ENCODE measurements around the gene ASPG. TPM values are rescaled to one million over a fixed set of nuclear protein-coding genes. Genes with fewer than 3 reads are reported as not detected.

The ASPG gene
- polyA plus RNA-seq, 1 experiment = not detected

DNA sequence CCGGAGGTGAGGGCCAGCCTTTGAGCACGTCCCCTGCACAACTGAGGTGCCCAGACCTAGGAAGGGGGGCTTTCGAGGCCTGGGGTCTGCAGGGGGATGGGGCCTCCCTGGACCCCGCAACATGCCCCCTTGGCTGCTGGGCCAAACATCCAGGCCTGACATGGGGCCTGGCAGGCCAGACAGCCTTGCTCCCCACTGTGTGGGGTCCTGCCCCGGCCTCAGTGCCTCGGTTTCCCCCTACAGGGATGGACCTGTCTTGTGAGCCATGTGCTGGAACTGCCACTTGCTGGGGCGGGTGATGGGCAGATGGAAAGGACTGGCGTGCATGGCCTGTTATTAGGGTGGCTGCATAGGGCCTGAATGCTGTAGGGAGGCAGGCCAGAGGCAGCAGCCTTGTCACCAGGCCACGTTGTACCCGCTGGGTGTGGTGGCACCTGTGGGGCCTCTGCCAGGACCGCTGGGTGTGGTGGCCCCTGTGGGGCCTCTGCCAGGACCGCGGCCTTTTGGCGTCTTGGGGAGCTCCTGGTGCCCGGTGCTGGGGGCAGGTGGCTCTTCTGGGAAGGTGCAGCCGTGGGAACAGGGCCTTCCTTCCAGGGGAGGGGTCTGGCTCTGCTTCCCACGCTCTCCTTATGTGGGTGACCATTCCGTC is 20.4 kb downstream of the ASPG start:
- H3K4me3 ChIP-seq (ENCODE audit: low read depth, low read length) = no peak overlapping the region
- H3K27me3 ChIP-seq (ENCODE audit: control insufficient read depth, insufficient read depth, low read length) = no peaks in the 10 kb centered on the region
- ChIA-PET POLR2A (no interaction called here), CTCF (no interaction called here)
- H3K9me3 ChIP-seq (ENCODE audit: control insufficient read depth, insufficient read depth, low read length) = no peaks in the 10 kb centered on the region; the same call in 1 of the 2 replicates
- no peak for DNase-seq (ENCODE audit: low read depth, low spot score)
- no peak overlapping the region for H3K27ac ChIP-seq (ENCODE audit: low read depth, low read length)
- TF ChIP-seq, protein P1, sequence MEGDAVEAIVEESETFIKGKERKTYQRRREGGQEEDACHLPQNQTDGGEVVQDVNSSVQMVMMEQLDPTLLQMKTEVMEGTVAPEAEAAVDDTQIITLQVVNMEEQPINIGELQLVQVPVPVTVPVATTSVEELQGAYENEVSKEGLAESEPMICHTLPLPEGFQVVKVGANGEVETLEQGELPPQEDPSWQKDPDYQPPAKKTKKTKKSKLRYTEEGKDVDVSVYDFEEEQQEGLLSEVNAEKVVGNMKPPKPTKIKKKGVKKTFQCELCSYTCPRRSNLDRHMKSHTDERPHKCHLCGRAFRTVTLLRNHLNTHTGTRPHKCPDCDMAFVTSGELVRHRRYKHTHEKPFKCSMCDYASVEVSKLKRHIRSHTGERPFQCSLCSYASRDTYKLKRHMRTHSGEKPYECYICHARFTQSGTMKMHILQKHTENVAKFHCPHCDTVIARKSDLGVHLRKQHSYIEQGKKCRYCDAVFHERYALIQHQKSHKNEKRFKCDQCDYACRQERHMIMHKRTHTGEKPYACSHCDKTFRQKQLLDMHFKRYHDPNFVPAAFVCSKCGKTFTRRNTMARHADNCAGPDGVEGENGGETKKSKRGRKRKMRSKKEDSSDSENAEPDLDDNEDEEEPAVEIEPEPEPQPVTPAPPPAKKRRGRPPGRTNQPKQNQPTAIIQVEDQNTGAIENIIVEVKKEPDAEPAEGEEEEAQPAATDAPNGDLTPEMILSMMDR (IDR thresholded peaks at IDR 0.05; ENCODE audit: low read depth, low read length) = no peak

DNA sequence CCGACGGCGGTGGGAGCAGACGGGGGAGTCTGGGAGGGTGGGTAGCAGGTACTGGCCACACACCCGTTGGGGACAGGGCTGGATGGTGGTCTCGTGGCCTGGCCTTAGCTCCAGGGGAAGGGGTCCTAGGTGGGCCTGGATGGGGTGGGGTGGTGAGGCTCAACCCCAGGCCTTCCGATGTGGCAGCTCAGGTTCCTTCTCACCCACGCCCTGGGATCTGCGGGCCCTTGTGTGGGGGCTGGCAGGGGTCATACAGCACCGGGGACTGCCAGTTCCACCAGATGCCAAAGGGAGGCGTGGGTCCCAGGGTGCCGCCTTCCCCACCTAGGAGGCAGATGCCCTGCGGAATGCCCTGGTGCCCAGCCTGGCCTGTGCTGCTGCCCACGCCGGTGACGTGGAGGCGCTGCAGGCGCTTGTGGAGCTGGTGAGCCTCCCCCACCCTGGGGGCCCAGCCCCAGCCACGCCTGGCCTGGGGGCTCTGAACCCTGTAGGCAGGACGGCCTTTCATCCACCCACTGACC is 21.0 kb downstream of the ASPG start:
- H3K27me3 ChIP-seq (ENCODE audit: control insufficient read depth, insufficient read depth, low read length) = no peaks in the 10 kb centered on the region
- POLR2A ChIA-PET = no interaction called here
- no peak overlapping the region for H3K4me3 ChIP-seq (ENCODE audit: low read depth, low read length)
- no peak for DNase-seq (ENCODE audit: low read depth, low spot score)
- no peak overlapping the region for H3K27ac ChIP-seq (ENCODE audit: low read depth, low read length)
- CTCF ChIA-PET = no interaction called here
- H3K9me3 ChIP-seq (ENCODE audit: control insufficient read depth, insufficient read depth, low read length) = no peaks in the 10 kb centered on the region; the same call in 1 of the 2 replicates
- TF ChIP-seq, protein P1 (IDR thresholded peaks at IDR 0.05; ENCODE audit: low read depth, low read length) = no peak

DNA sequence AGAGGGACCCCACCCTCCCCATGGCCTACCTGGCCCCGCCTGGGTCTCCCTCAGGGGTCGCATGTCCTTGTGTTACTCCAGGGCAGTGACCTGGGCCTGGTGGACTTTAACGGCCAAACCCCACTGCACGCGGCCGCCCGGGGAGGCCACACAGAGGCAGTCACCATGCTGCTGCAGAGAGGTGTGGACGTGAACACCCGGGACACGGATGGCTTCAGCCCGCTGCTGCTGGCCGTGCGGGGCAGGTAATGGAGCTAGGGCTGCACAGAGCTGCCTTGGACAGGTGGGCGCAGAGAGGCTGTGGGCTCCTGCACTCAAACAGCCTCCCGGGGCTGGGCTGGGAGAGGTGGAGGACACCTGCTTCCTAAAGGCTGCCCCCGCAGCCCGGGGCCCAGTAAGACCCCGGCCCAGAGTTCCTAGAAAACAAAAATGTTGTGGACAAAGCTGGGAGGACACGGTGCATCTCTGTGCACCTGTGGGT is 21.6 kb downstream of the ASPG start:
- TF ChIP-seq, protein P1 (IDR thresholded peaks at IDR 0.05; ENCODE audit: low read depth, low read length) = no peak
- ChIA-PET CTCF (no interaction called here), POLR2A (no interaction called here)
- H3K27me3 ChIP-seq (ENCODE audit: control insufficient read depth, insufficient read depth, low read length) = no peaks in the 10 kb centered on the region
- DNase-seq (ENCODE audit: low read depth, low spot score) = no peak
- H3K9me3 ChIP-seq (ENCODE audit: control insufficient read depth, insufficient read depth, low read length) = no peaks in the 10 kb centered on the region; the same call in 1 of the 2 replicates
- no peak overlapping the region for H3K4me3 ChIP-seq (ENCODE audit: low read depth, low read length)
- H3K27ac ChIP-seq (ENCODE audit: low read depth, low read length) = no peak overlapping the region

DNA sequence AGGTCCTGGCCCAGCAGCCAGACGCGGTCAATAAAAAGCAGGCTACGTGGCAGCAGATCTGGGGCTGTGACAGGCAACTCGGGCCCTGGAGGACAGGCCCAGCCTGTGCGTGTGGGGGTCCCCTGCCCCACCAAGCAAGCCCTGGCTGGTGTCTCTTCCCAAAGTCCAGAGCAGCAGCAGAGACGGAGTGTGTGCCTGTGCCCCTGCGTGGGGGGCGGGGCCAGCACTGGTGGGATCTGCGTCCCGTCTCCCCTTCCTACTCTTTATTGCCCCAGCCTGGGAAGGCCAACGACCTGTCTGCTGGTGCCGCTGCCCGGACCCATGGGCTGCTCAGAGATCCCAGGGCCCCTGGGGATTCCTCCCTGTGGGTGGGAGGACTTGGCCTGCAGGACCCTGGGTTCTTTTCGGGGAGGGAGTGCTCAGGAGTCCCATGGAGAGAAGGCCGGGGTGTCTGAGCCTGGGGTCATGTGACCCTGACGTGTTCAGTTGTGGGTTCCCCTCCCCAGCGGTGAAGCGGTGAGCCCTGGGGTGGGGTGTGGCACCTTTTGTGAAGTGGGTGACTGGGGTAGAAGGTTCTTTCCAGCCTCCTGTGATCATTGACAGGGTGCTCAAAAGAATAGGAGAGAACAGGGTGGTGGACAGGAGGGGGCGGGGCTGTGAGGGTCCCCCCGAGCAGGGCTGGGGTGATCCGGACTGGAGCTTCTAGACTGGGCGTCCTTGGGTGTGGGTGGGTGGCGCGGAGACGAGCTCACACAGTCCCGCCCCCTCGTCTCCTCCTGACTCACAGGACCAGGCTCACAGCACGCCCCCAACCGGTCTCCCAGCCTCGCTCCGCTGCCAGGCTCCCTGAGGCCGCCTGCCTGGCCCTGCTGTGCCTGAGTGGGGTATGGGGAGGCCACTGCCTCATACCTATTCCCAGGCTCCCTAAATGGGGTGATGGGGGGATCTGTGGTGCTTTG is 22.4 kb downstream of the ASPG start:
- TF ChIP-seq, protein P1 (IDR thresholded peaks at IDR 0.05; ENCODE audit: low read depth, low read length) = no peak
- H3K27me3 ChIP-seq (ENCODE audit: control insufficient read depth, insufficient read depth, low read length) = no peaks in the 10 kb centered on the region
- POLR2A ChIA-PET = no interaction called here
- CTCF ChIA-PET = no interaction called here
- DNase-seq (ENCODE audit: low read depth, low spot score) = no peak
- H3K27ac ChIP-seq (ENCODE audit: low read depth, low read length) = no peak overlapping the region
- H3K9me3 ChIP-seq (ENCODE audit: control insufficient read depth, insufficient read depth, low read length) = no peaks in the 10 kb centered on the region; the same call in 1 of the 2 replicates
- H3K4me3 ChIP-seq (ENCODE audit: low read depth, low read length) = no peak overlapping the region
